DMS 273 (cell line): ENCODE data around the gene SFMBT2.

ENCODE experiments used
- DNase-seq: peaks from one replicate; lab custom pipeline; 2025; ENCODE audit not compliant: unreplicated experiment; lab: John Stamatoyannopoulos, UW

The SFMBT2 gene

DNA sequence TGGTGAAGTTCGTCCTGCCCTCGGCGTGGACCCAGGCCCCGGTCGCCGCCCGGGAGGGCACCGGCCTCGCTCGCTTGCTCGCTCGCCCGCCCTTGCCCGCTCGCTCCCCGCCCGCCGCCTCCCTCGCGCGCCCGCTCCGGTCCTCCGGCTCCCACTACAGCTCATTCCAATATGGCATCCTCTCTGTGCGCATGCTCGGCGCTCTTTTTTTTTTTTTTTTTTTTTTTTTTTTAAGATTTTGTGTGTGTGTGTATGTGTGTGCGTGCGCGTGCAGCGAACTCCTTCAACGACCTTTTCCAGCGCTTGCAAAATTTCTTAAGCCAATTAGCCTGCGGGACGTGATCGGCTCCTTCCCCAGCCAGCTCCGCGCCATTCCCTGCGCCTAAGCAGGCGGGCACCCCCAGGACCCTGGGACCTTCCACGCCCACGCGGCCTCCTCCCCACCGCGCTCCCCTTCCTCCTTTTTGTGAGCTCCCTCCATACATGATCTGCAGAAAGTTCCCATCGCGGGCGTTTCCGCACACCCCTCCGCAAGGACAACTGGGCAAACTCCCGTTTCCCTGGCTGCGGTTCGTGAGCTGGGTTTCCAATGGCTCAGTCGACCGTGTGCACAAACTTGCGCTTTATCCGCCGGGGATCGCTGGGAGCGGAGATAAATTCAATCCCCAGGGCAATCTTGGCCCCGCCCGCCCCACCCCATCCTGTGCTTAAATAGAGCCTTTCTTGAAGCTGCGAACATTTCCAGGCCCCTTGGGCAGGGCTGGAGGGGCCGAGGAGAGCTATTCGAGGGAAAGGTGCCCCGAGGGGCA is at the start of gene SFMBT2:
Gene SFMBT2, minus strand, starts transcription at position 173 of the 809 bp plus-strand sequence. CDS start 29,136 bp downstream, outside the sequence.
- peak; percentile 29 for DNase-seq

DNA sequence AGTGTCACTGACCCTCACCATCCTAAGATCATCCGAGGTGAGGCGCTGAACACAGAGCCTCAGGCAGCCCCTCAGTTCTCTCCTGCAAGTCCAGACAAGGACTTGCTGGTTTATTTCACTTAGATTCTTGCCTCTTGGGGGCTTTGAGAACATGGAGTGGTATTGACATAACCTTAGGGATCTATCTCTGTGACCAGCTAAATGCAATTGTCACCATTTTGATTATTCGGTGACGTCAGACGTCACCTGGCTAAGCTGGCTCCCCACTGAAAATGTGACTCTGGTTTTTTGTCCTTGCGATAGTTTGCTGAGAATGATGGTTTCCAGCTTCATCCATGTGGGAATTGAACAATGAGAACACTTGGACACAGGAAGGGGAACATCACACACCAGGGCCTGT is 49.2 kb upstream of the SFMBT2 start:
- DNase-seq = no peak

DNA sequence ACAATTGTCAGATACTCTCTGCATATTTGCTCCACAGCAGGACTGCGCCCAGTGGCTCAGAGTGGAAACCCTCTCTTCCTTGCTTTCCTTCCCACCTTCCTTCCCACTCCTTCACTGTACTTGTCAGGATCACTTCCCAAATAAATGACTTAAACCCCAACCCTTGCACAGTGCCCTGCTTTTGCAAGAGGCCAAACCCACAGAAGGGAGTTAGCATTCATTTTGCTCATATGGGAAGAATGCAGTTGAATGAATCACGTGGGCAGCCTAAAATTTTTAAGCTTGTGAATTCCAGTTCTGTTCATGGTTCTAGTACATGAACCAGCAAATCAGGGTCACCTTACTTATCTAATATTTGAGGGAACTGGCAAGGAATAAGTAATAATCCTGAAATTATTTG is 47.7 kb upstream of the SFMBT2 start:
- DNase-seq = no peak

DNA sequence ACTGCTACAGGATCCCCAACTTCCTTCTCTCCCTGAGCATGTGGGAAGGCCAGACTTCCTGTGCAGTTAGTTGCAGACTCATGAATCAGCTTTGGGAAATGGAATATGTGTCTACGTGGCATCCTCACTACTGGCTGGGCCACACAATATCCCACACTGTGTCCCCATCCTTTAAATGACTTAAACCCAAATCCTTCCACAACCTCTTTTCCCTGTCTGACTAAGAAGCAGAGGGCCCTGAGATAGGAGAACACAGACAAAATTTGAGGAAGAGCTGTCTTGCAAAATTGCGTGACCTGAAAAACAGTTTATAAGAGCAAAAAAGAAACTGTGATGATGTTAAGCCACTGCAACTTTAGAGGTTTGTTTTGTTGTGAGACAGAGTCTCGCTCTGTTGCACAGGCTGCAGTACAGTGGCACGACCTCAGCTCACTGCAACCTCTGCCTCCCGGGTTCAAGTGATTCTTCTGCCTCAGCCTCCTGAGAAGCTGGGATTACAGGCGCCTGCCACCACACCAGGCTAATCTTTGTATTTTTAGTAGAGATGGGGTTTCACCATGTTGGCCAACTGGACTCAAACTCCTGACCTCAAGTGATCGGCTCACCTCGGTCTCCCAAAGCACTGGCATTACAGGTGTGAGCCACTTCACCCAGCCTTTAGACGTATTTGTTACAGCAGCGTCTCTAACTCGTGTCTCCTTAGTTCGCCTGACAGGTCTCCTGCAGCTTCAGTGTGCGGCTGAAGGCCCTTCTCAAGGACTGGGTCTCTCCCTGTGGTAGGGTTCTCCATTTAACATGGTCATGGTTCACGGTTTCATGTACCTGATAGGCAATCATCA is 46.9 kb upstream of the SFMBT2 start:
- no peak for DNase-seq

DNA sequence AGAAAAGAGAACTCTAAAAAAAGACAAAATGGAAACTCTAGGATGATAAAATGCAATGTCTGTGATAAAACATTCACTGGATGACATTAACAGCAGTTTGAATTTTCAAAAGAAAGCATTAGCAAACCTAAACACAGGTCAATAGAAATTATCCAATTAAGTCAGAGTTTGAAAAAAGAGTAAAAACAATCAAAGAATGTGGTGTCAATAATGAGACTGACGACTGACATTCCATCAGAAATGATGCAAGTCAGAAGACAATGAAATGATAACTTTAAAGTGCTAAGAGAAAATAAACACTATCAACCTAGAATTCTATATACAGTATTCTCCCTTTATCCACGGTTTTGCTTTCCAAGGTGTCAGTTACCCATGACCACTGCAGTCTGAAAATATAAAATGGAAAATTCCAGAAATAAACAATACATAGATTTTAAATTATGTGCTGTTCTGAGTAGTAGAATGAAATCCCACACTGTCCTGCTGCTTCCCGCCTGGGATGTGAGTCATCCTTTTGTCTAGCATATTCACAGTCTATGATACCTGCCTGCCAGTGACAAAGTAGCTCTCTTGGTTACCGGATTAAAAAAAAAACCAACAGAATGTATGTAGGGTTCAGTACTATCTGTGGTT is 38.3 kb upstream of the SFMBT2 start:
- DNase-seq = no peak

DNA sequence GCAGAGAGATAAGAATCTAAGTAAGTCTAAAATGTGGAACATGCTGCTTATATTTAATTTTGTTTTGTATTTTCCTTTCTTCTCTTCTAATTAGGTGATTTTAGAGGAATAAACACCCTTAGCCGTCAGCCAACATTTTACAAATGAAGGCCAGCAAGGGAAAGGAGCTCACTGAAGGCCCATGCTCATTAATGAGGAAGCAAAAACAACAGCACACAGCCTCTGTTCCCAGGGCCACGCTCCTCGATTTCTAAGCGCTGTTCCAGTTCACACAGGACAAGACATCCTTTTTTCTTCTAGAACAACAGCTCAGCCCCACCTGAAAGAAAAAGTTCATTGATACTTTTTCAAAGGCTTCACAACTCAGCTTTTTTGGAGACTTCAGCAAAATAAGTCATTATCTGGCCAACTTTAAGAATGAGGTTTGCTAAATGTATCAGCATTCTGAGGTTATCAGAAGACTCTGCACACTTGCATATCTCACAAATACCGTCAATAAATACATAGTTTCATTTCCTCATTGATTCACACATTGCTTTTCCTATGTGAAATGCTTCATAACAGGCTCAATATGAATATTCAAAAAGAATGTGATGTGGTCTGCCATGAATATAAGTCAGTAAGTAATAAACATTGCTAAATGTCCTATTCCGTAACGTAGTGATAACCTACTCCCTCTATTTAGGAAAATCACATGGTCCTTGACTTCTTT is 34.8 kb upstream of the SFMBT2 start:
- DNase-seq = no peak

DNA sequence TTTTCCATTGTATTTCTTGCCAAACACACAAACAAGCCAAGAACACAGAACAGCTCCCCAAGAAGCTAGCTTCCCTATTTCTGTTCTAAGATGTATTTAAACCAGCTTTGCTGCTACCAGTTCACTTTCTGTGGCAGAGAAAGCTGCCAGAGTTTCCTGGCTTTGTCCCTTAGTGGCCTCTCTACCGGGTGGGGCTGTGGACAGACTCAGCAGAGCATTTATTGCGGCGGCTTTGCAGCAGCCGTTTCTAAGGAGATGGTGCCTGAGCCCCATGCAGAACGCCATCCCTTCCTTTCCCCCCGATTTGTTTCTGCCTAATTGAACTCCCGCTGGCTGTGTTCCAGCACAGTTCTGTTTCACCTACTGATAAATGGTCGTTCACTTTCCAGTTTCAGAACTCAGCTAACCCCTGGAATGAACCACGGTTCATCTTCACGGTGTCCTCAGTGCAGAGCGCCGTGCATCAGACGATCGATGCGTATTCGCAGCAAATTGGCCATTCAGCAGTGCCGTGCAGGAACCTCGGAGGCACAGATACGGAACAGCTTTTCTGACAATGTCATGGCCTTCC is 33.8 kb upstream of the SFMBT2 start:
- no peak for DNase-seq

DNA sequence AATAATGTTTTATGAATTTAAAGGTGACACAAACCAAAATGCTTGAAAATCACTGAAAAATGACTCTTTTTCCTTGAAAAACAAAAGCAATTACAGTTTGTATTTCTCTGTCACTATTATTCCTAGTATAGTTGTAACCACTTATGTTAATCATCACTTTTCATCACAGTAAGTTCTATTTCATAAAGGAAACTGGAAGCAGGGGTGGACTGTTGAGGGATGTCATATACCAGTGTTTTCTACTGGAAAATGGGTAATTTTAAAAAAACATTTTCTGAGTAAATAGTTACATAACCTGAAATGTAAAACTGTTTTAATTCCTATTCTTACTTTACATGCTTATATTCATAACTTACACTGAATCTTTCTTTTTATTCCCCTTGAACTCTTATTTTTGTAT is 32.2 kb upstream of the SFMBT2 start:
- DNase-seq = no peak

DNA sequence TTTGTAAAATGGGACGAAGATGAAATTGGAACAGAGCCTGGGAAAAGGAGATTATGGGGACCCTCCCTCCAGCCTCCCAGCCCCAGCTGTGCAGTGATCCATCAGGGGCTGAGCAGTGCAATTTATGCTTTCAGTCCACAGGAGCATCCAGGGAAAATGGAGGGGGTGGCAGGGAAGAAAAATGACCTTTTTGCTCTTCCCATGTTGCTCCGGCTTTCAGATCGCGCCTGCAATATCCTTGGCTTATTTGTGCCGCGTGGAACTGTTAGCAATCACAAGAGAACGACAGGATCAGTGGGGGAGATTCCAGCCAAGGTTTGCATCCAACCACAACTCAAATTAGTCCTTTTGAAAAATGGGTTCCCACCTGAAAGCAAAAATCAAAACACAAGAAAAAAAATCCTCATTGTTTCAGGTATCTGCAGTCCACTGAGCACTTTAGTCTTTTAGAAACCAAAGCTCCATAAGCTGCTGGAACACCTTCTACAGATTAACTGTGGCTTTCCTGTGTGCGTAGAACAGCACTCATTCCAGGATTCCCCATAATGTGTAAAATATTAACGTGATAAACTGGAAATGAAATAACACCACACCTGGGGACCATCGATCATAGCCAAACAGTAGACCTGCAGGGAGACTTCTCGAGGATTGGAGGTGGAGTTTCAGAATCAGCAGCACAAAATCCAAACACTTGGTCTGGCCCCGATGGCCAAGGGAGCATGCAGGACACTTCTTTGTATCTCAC is 30.7 kb upstream of the SFMBT2 start:
- DNase-seq = no peak

DNA sequence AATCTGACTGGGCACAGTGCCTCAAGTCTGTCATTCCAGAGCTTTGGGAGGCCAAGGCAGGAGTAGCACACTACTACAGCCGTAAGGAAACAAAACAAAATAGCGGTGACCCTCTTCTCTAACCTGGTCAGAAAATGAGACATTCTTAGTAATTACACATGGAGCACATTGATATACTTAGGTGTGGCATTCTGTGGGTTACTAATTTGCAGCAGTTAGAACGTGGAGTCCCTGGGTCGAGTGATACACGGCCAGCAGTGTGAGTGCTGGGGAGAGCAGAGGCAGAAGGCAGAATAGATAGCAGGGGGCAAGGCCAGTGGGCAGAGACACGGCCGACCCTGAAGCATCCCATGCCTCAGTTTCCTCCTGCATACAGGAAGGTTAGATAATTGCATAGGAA is 28.9 kb upstream of the SFMBT2 start:
- no peak for DNase-seq

DNA sequence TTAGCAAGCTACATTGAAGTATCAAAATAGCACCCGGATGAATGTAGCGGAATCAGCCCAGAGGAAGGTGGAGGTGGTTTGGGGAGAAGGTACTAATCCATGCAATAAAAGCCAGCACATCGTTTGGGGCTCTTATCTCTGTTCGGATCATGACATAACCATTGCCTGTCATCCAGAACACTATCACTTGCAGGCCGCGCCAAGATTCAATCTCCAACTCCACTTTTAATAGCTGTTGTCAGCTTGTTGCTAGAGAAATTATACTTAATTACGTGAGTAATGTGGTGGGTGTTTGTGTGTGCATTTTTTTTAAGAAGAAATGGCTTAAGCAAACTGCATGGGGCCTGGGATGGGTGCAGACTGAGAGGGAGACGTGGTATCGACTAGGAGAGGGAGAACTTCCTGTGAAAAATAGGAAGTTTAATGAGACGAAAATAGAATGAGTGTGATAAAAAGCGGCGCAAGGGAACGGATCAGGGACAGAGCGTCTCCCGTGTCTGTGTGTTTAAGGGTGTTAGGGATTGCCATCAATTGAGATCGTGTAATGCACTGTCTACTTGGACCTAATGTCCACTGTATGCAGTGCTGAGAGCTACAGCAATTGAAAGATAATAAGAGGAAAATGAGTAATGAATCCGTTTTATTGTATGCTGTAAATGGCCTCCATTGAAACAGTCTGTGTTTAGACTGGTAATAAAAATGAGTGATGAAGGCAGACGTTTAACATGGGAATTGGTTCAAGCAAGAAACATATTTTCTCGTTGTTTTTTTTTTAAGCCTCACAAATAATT is 27.6 kb upstream of the SFMBT2 start:
- DNase-seq = no peak

DNA sequence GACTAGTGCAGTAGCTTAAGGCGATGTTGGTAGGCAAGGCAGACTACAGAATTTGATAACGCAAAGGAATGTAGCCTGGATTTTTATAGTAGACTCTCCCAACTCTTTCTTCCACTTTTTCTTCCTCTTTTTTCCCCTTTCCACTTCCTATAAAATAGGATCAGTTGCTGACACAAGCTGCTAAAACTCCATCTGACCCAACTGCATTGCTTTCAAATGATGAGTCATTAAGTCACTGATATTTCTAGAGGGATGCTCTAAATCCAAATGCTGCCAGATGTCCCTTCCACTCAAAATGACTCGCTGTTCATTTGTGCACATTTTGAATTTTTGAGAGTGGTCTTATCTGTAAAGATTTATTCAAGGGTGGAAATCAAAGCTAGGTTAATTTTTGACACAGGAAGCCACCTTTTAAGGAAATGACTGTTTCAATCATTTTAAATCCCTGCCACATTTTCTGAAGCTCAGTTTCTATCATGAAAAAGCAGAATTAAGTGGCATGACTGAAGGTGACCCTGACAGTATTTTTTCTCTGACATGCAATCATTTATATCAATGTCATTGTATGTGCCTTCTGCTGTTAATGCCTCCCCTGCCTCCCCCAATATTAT is 25.8 kb upstream of the SFMBT2 start:
- no peak for DNase-seq

DNA sequence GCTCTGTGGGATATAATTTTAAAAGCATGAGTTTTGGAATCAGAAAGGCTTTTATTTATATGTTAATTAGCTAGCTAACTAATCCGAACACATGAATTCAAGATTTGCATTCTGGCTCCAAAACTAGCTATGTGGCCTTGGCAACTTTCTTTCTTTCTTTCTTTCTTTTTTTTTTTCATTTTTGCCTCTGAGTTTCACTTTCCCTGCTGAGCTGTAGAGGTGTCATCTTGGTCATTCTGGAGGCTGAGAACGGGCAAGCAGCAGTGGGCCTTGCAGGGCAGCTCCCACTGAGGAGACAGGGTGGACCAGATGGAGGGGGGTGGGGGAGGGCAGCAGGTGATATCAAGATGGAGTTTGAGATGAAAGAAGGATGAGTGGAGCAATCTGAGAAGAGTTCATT is 24.8 kb upstream of the SFMBT2 start:
- no peak for DNase-seq

DNA sequence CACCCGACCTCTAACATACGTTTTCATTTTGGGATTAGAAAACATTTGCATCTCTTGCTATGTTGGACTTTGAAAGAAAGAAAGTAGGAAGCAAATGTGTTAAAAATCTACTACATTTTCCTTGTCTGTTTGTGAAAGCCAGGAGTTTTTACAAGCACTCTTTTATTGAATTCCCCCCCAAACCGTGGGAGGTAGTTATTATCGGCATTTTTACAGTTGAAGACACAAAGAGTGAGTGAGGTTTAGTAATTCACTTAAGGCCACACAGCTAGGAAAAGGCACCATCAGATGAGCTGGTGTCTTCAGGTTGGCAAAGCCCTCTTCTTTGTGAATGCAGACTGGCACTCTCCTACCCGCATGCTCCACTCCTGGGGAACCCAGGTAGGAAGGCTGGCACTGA is 23.5 kb upstream of the SFMBT2 start:
- no peak for DNase-seq

DNA sequence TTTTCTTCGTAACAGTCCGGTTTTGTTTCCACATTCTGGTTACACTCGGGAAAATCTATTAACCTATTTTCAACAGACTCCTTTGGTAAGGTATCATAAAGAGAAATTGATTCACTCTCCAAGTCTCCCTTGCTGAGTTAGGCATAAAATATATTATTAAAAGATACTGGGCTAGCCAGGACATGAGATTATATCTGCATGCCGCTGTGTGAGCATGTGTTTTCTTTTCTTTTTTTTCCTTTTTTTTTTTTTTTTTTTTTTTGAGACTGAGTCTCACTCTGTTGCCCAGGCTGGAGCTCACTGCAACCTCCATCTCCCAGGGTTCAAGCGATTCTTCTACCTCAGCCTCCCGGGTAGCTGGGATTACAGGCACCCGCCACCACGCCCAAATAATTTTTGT is 23.0 kb upstream of the SFMBT2 start:
- DNase-seq = no peak

DNA sequence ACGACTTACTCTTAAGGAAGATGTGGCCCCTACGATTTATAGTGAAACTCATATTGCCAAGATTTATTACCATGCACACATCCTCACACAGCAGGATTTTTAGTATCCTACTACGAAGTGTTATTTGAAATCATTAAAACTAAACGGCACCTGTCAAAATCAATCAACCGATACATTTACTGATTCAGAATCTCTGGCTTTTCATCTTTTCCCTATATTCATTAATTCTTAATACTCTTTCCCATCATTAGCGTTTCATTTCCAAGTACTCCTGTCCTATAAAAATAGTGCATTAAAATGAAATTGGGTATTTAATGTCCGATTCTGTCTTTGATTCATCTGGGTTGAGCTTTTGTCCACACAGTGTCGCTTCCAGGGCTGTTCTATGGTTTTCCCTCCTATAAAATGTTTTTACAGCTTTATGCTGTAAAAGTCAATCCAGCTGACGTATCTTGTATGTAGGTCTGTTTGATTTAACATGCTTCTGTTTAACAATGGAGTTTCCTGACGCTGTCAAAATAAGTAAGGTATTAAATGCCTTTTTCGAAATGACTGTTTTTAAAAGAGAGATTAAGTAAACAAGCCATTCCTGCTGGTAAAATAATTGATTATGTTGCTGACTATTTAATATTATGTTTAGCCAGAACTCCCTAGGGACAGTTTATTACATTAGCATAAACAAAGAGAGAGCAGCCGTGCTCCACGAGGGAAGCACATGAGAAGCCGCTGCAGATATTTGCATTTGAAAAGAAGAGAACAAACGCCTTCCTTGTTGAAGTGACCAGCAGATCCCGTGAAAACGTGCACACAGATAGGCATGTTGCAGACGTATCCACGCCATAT is 22.3 kb upstream of the SFMBT2 start:
- no peak for DNase-seq

DNA sequence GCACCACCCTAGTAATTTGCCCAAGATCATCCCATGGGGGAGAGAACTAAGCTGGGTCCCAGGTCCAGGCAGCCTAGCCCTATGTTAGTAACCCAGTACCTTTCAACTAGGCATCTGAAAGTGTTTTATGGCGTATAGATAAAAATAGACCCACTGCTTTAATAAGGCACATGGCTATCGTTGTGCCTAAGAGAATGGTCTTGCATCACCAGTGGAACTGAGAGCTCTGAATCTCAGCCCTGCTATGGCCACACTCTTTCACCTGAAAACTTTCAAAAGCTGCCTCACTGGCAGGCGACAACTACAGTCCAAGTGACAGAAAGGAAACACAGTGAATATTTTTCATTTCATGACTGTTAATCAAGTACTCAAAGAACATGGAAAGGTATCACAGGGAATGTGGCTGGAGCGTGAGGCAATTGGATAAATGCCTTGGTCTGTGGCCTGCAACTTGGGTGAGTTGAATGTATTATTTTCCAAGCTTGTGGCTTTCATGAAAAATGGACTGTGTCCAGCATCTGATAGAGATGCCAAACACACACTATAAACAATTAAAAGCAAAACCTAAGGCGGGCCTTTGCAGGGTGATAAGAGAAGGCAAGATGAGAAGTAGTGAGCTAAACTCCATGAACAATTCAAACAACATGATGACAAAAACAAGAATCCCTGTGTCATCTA is 18.0 kb upstream of the SFMBT2 start:
- DNase-seq = no peak
